ENCODE measurements around the gene PAFAH1B1. TPM values are rescaled to one million over a fixed set of nuclear protein-coding genes. Genes with fewer than 3 reads are reported as not detected.
"Not testable (repeated sequence)": the region's sequence is repeated elsewhere in the genome, so short reads cannot be mapped to it uniquely, and the experiment has no call there.

Gene PAFAH1B1
- total RNA-seq, 1 experiment from 2014 or later = 49.1 TPM

DNA sequence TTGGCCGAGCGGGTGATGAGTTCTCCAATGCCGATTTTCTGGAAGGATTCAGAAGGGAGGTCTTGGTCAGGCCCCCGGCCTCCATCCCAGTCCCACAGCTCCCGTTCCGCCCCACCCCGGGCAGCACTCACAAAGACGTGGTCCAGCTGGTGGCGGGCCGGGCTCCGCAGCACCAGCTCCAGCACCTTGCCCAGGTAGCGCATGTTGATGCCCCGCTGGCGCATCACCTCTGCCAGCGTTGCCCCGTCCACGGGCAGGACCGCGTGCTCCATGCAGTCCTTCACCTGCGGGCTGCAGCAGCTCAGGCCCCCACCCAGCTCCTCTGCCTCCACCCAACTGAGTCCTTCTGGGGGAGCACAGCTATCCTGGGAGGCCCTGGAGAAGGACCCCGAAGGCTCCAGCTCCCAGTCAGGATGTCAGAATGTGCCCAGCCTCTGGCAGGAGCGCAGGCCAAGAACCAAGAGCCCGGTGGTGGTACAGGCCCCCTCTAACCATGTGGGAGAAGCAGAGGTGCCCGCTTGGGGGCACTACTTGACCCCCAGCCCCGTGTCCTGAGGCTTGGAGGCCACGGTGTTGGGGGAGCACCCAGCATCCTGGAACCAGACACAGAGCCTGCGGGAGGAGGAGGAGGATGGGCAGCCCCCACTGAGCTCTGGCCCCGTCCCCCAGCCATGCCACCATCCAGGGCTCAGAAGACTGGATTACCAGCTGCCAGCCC lies 101.9 kb downstream of the PAFAH1B1 start:
- Histone ChIP-seq H3K9me2 (replicated peaks; ENCODE audit: low read length) (no peaks in the 10 kb centered on the region), H3K79me2 (ENCODE audit: low read length) (no peaks in the 10 kb centered on the region), H3K9me3 (ENCODE audit: low read length) (no peaks in the 10 kb centered on the region), H3K27ac (ENCODE audit: low read length) (no peak overlapping the region), H4K20me1 (ENCODE audit: low read length) (no peaks in the 10 kb centered on the region), H3K36me3 (ENCODE audit: low read depth, low read length) (no peaks in the 10 kb centered on the region; the same call in 1 of the 2 replicates), H3K4me3 (ENCODE audit: low read length) (no peak overlapping the region), H3K4me2 (ENCODE audit: low read length) (no peak overlapping the region), H3K4me1 (ENCODE audit: insufficient read depth, low read length) (no peaks in the 10 kb centered on the region), H2AFZ (ENCODE audit: low read length) (no peak overlapping the region), H3K9ac (ENCODE audit: low read length) (no peak overlapping the region), H3K27me3 (ENCODE audit: low read length) (no peaks in the 10 kb centered on the region), H3F3A (ENCODE audit: low read length, unreplicated experiment) (no peaks in the 10 kb centered on the region)
- ATAC-seq = no peak
- CTCF ChIA-PET = no interaction called here
- intact Hi-C loops (cut with micrococcal nuclease) = no loop called here
- no TSS peak for BruUV-seq (replicated peaks)
- POLR2A ChIA-PET (ENCODE audit: unreplicated experiment) = no interaction called here
- TF ChIP-seq EZH2 (IDR thresholded peaks at IDR 0.05; ENCODE audit: low read length, unreplicated experiment) (no peak), EZH2phosphoT487 (IDR thresholded peaks at IDR 0.05; ENCODE audit: borderline replicate concordance, low read length) (no peak)
- no peak for DNase-seq

DNA sequence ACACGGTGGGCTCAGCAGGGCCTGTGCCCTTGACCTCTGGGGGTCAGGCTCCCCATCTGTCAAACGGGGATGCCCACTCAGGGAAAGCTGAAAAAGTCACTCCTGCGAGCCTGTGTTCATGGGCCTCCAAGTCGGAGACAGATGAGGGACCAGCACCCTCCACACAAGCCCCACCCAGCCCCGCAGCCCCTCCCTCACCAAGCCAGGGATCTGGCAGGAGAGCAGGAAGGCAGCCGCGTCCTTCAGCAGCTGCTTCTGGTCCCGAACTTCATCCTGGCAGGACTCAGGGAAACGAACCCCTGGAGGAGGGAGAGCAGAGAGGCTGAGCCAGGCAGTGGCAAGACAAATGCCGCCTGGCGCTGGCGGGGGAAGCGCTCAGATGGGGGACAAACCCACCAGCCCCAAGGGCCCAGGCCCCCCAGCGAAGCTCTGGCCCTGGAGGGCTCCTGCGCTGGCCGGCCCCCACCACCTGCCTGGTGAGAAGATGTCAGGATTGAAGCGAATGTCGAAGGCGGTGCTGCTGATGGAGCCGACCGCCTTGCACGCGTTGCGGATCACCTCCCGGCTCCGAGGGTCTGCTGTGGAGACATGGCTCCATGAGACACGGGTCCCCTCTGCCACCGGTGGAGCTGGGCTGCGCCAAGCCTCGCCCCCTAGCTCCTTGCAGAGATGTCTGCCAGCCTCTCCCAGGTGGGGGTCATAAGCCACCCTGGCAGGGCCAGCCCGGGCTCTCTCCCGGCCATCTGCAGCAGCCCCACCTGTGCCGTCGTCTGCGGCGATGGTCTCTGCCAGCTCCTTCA lies 102.7 kb downstream of the PAFAH1B1 start:
- no peak overlapping the region for H3K4me2 ChIP-seq (ENCODE audit: low read length)
- no peaks in the 10 kb centered on the region; the same call in 1 of the 2 replicates for H3K36me3 ChIP-seq (ENCODE audit: low read depth, low read length)
- no peaks in the 10 kb centered on the region for H4K20me1 ChIP-seq (ENCODE audit: low read length)
- no peak for DNase-seq
- no peaks in the 10 kb centered on the region for H3K4me1 ChIP-seq (ENCODE audit: insufficient read depth, low read length)
- no peaks in the 10 kb centered on the region for H3K9me2 ChIP-seq (replicated peaks; ENCODE audit: low read length)
- H3K79me2 ChIP-seq (ENCODE audit: low read length) = no peaks in the 10 kb centered on the region
- no peak overlapping the region for H3K9ac ChIP-seq (ENCODE audit: low read length)
- TF ChIP-seq EZH2 (IDR thresholded peaks at IDR 0.05; ENCODE audit: low read length, unreplicated experiment) (no peak), EZH2phosphoT487 (IDR thresholded peaks at IDR 0.05; ENCODE audit: borderline replicate concordance, low read length) (no peak)
- TF ChIP-seq, protein P1, sequence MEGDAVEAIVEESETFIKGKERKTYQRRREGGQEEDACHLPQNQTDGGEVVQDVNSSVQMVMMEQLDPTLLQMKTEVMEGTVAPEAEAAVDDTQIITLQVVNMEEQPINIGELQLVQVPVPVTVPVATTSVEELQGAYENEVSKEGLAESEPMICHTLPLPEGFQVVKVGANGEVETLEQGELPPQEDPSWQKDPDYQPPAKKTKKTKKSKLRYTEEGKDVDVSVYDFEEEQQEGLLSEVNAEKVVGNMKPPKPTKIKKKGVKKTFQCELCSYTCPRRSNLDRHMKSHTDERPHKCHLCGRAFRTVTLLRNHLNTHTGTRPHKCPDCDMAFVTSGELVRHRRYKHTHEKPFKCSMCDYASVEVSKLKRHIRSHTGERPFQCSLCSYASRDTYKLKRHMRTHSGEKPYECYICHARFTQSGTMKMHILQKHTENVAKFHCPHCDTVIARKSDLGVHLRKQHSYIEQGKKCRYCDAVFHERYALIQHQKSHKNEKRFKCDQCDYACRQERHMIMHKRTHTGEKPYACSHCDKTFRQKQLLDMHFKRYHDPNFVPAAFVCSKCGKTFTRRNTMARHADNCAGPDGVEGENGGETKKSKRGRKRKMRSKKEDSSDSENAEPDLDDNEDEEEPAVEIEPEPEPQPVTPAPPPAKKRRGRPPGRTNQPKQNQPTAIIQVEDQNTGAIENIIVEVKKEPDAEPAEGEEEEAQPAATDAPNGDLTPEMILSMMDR (conservative IDR thresholded peaks at IDR 0.05; ENCODE audit: low read depth, low read length) = no peak
- no peaks in the 10 kb centered on the region for H3F3A ChIP-seq (ENCODE audit: low read length, unreplicated experiment)
- no peak overlapping the region for H3K27ac ChIP-seq (ENCODE audit: low read length)
- ATAC-seq = no peak
- no TSS peak for BruUV-seq (replicated peaks)
- H2AFZ ChIP-seq (ENCODE audit: low read length) = no peak overlapping the region
- H3K27me3 ChIP-seq (ENCODE audit: low read length) = no peaks in the 10 kb centered on the region
- POLR2A ChIA-PET (ENCODE audit: unreplicated experiment) = interaction anchor here (0.5 kb wide), 1 partner anchor 9 kb away, joined by 7 read pairs; no protein-coding TSS in a partner anchor
- H3K9me3 ChIP-seq (ENCODE audit: low read length) = no peaks in the 10 kb centered on the region
- H3K4me3 ChIP-seq (ENCODE audit: low read length) = no peak overlapping the region
- CTCF ChIA-PET = no interaction called here
- intact Hi-C loops (cut with micrococcal nuclease) = no loop called here

DNA sequence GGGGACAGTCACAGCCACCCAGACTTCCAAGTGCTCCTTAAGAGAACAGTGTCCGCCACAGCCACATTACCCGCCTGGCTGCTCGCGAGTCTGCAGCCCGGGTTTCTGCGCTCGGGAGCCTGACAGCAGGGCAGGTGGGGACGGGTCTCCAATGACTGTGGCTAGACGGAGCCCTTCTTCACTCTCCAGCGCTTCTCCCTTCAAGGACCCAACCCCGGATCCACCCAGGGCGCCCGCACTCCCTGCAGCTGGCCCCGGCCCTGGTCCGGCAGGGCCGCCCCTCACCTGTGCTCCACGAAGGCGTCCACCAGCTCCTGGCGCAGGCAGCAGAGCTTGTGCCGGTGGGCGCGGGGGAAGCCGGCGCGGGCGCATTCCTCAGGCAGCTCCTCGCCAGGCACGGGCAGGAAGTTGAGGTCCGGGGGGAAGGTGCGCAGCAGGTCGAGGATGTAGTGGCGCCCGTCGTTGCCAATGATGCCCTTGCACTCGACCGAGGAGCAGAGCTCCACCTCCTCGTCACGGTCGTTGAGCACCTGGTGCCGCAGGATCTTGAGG lies 104.2 kb downstream of the PAFAH1B1 start:
- Histone ChIP-seq H3K36me3 (ENCODE audit: low read depth, low read length) (peaks cover 7% of the 10 kb centered on the region; the same call in 1 of the 2 replicates), H3K27ac (ENCODE audit: low read length) (no peak overlapping the region), H3K4me3 (ENCODE audit: low read length) (no peak overlapping the region), H3K79me2 (ENCODE audit: low read length) (no peaks in the 10 kb centered on the region), H3K4me1 (ENCODE audit: insufficient read depth, low read length) (no peaks in the 10 kb centered on the region), H3F3A (ENCODE audit: low read length, unreplicated experiment) (no peaks in the 10 kb centered on the region), H2AFZ (ENCODE audit: low read length) (no peak overlapping the region), H3K9ac (ENCODE audit: low read length) (no peak overlapping the region), H3K9me3 (ENCODE audit: low read length) (no peaks in the 10 kb centered on the region), H3K27me3 (ENCODE audit: low read length) (no peaks in the 10 kb centered on the region), H3K4me2 (ENCODE audit: low read length) (no peak overlapping the region), H4K20me1 (ENCODE audit: low read length) (no peaks in the 10 kb centered on the region), H3K9me2 (replicated peaks; ENCODE audit: low read length) (no peaks in the 10 kb centered on the region)
- TF ChIP-seq EZH2 (IDR thresholded peaks at IDR 0.05; ENCODE audit: low read length, unreplicated experiment) (no peak), EZH2phosphoT487 (IDR thresholded peaks at IDR 0.05; ENCODE audit: borderline replicate concordance, low read length) (no peak)
- TF ChIP-seq, protein P1 (conservative IDR thresholded peaks at IDR 0.05; ENCODE audit: low read depth, low read length) = no peak
- ATAC-seq = no peak
- no peak for DNase-seq
- intact Hi-C loops (cut with micrococcal nuclease) = no loop called here
- BruUV-seq (replicated peaks) = no TSS peak
- ChIA-PET CTCF (no interaction called here), POLR2A (ENCODE audit: unreplicated experiment) (no interaction called here)

DNA sequence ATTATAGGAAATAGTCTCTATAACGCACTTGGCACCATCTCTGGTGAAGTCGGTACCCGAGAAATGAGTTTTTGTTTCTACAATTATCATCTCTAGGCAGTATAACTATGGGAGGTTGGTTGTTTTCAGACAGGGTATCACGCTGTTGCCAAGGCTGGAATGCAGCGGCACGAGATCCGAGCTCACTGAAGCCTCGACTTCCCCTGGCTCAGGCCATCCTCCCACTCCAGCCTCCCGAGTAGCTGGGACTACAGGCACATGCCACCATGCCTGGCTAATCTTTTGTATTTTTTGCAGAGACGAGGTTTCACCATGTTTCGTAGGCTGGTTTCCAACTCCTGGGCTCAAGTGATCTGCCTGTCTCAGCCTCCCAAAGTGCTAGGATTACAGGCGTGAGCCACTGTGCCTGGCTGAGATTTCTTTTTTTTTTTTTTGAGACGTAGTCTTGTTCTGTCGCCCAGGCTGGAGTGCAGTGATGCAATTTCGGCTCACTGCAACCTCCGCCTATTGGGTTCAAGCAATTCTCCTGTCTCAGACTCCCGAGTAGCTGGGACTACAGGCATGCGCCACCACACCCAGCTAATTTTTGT lies 105.9 kb downstream of the PAFAH1B1 start:
- H3K4me2 ChIP-seq (ENCODE audit: low read length); H2AFZ ChIP-seq (ENCODE audit: low read length); H3K9ac ChIP-seq (ENCODE audit: low read length); BruUV-seq (replicated peaks); H3F3A ChIP-seq (ENCODE audit: low read length, unreplicated experiment); H3K9me2 ChIP-seq (replicated peaks; ENCODE audit: low read length); H3K27me3 ChIP-seq (ENCODE audit: low read length); H3K4me1 ChIP-seq (ENCODE audit: insufficient read depth, low read length); H3K27ac ChIP-seq (ENCODE audit: low read length); DNase-seq; H3K9me3 ChIP-seq (ENCODE audit: low read length); H4K20me1 ChIP-seq (ENCODE audit: low read length); H3K4me3 ChIP-seq (ENCODE audit: low read length); CTCF ChIA-PET; H3K79me2 ChIP-seq (ENCODE audit: low read length); intact Hi-C loops (cut with micrococcal nuclease); ATAC-seq; H3K36me3 ChIP-seq (ENCODE audit: low read depth, low read length); POLR2A ChIA-PET (ENCODE audit: unreplicated experiment): not testable (repeated sequence)

Data from PC-3 (cell line).